Lower lobe of right lung (tissue), 2 donors: ENCODE measurements around the gene MED12. TPM values are rescaled to one million over a fixed set of nuclear protein-coding genes. Genes with fewer than 3 reads are reported as not detected.

Source experiments
- ATAC-seq, 2 donors: fragments of 200-7000 bp; cut with Tn5 transposase; one replicate each; pipeline ENCODE4 v1.9.1; 2020 to 2022; ENCODE audit warnings: mild to moderate bottlenecking in 2 of 2, moderate library complexity in 2 of 2
- DNase-seq: peaks from one replicate; pipeline ENCODE4 v3.0.0-alpha.2; 2020
- H3K27ac ChIP-seq: fragments of 200-600 bp; one replicate; pipeline ENCODE4 v1.8.0; 2022
- H3K27me3 ChIP-seq: fragments of 200-600 bp; one replicate; pipeline ENCODE4 v1.8.0; 2022; ENCODE audit warnings: low read depth
- H3K36me3 ChIP-seq: fragments of 200-600 bp; one replicate; pipeline ENCODE4 v1.8.0; 2022; ENCODE audit warnings: mild to moderate bottlenecking
- H3K4me1 ChIP-seq: fragments of 200-600 bp; one replicate; pipeline ENCODE4 v1.8.0; 2022
- H3K4me3 ChIP-seq: fragments of 200-600 bp; one replicate; pipeline ENCODE4 v1.8.0; 2022; ENCODE audit warnings: mild to moderate bottlenecking
- H3K9me3 ChIP-seq: fragments of 200-600 bp; one replicate; pipeline ENCODE4 v1.8.0; 2022
- intact Hi-C: fragments of 100-400 bp; cut with DNase I; formaldehyde crosslinking; loops from one replicate; pipeline ENCODE4 v1.11.0; 2022
- total RNA-seq: library from RNA; stranded (reverse); fragmentation: NEBNext Ultra II Directional; extraction: Animal tissue kit (Norgen Biotek cat#: 25700); gene quantifications from one replicate; pipeline ENCODE4 v1.2.1, GENCODE V29; 2021
- TF ChIP-seq, protein P1 (sequence below): fragments of 200-600 bp; IDR thresholded peaks from one replicate; pipeline ENCODE4 v1.8.0; 2022; ENCODE audit warnings: antibody characterized with exemption, mild to moderate bottlenecking
- donor health status: DM: no; HTN: yes; CAD: no; lungs with severe emphysema.

The MED12 gene
- total RNA-seq, 1 donor from 2014 or later, result 48.4 TPM

DNA sequence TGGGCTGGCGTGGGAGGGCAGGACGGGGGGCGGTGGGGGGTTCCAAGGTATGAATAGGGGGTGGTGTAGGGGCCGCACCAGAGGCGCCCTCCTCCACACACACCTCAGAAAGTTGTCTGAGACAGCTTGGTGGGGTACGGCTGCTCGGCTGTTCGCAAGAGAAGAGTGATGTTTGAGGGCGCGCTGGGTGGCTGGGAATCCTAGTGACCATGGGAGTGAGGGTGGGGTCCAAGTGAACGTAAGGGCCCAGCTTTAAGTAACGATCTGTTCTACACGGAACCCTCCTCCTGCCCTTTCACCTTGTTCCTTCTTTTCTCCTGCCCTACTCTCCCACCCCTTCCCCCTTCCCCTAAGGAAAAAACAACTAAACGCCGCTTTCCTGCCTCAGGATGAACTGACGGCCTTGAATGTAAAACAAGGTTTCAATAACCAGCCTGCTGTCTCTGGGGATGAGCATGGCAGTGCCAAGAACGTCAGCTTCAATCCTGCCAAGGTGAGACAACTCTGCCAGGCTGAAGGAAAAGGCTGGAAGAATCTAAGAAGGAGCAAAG lies 664 bp downstream of the MED12 start:
- DNase-seq (no peak), ATAC-seq (peak; percentile 48 to 52)
- Histone ChIP-seq H3K27ac (peak overlapping the region; percentile 78), H3K4me3 (peak overlapping the region; percentile 58), H3K27me3 (no peaks in the 10 kb centered on the region), H3K4me1 (peaks cover 12% of the 10 kb centered on the region), H3K9me3 (no peaks in the 10 kb centered on the region), H3K36me3 (peaks cover 44% of the 10 kb centered on the region)
- TF ChIP-seq, protein P1, sequence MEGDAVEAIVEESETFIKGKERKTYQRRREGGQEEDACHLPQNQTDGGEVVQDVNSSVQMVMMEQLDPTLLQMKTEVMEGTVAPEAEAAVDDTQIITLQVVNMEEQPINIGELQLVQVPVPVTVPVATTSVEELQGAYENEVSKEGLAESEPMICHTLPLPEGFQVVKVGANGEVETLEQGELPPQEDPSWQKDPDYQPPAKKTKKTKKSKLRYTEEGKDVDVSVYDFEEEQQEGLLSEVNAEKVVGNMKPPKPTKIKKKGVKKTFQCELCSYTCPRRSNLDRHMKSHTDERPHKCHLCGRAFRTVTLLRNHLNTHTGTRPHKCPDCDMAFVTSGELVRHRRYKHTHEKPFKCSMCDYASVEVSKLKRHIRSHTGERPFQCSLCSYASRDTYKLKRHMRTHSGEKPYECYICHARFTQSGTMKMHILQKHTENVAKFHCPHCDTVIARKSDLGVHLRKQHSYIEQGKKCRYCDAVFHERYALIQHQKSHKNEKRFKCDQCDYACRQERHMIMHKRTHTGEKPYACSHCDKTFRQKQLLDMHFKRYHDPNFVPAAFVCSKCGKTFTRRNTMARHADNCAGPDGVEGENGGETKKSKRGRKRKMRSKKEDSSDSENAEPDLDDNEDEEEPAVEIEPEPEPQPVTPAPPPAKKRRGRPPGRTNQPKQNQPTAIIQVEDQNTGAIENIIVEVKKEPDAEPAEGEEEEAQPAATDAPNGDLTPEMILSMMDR, result no peak
- intact Hi-C loops, result no loop called here

DNA sequence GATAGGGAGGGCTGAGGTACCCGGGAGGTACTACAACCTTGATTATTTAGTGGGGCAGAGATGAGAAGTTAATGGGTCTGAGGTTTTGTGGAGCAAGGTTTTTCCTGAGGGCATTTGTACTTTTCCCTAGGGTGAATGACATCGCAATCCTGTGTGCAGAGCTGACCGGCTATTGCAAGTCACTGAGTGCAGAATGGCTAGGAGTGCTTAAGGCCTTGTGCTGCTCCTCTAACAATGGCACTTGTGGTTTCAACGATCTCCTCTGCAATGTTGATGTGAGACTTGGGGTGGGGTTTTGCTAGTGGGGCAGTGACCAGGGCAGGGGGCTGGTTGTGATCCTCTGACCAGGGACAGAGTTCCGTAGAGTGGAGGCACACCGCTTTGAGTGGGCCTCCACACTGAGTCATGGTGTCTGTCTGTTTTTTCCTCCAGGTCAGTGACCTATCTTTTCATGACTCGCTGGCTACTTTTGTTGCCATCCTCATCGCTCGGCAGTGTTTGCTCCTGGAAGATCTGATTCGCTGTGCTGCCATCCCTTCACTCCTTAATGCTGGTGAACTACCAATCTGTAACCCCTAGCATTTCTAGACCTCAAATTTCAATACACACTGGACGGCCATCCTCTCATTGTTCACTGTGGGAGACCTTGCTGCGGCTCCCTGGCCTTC lies 9.9 kb downstream of the MED12 start:
- intact Hi-C loops, result no loop called here
- H3K4me3 ChIP-seq, result no peak overlapping the region
- no peaks in the 10 kb centered on the region for H3K27me3 ChIP-seq
- DNase-seq, result no peak
- no peaks in the 10 kb centered on the region for H3K9me3 ChIP-seq
- TF ChIP-seq, protein P1, result no peak
- H3K36me3 ChIP-seq, result peaks cover 90% of the 10 kb centered on the region
- H3K27ac ChIP-seq, result no peak overlapping the region
- no peaks in the 10 kb centered on the region for H3K4me1 ChIP-seq
- no peak for ATAC-seq

DNA sequence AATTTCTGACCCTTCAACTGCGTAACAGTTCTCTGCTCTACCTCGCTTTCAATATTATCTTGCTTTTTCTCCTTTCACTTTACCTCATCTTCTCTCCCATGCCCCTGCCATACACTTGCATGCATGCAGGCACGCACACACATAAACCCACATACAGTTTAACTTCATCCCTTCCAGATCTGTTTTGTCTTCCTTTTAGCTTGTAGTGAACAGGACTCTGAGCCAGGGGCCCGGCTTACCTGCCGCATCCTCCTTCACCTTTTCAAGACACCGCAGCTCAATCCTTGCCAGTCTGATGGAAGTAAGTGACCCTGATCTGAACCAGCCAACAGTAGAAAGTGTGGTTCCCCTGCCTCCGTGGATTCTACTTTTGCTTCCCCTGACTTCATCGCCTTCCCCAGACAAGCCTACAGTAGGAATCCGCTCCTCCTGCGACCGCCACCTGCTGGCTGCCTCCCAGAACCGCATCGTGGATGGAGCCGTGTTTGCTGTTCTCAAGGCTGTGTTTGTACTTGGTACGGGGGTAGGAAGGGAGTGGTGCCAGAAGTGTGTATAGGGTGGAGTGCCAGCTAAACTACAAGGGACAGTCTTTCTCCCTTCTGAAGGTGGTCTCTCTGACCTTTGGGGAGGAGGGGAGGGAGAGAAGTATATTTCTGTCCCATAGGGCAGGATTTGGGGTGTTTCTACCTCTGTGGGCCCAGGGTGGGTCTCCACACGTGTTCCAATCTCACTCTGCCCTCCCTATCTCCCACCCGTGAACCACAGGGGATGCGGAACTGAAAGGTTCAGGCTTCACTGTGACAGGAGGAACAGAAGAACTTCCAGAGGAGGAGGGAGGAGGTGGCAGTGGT lies 10.7 kb downstream of the MED12 start:
- Histone ChIP-seq H3K4me3 (no peak overlapping the region), H3K27me3 (no peaks in the 10 kb centered on the region), H3K27ac (no peak overlapping the region), H3K36me3 (peaks cover 86% of the 10 kb centered on the region), H3K4me1 (no peaks in the 10 kb centered on the region), H3K9me3 (no peaks in the 10 kb centered on the region)
- ATAC-seq (peak; percentile 86 to 90), DNase-seq (peak; percentile 76)
- TF ChIP-seq, protein P1, result peak; percentile 66
- intact Hi-C loops, result no loop called here

DNA sequence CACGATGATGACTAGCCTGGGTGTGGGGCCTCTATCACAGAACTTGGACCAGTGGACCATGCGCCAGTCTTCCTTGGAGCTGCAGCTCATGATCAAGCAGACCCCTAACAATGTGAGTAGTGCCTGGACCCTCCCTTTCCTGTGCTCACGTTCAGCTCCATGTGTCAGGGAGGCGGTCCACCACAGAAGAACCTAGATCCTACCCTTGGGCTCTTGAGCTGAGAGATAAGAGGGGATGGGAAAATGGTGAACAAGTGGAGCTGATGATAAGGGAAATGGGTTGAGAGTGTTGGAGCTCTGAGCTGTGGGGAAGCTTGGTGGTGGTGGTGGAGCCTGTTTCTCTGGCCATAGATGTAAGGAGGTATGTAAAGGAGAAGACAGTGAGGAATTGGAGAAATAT lies 13.1 kb downstream of the MED12 start:
- H3K9me3 ChIP-seq, result no peaks in the 10 kb centered on the region
- intact Hi-C loops, result no loop called here
- TF ChIP-seq, protein P1, result no peak
- no peaks in the 10 kb centered on the region for H3K27me3 ChIP-seq
- no peaks in the 10 kb centered on the region for H3K4me1 ChIP-seq
- H3K4me3 ChIP-seq, result no peak overlapping the region
- ATAC-seq (no peak), DNase-seq (no peak)
- no peak overlapping the region for H3K27ac ChIP-seq
- H3K36me3 ChIP-seq, result peaks cover 88% of the 10 kb centered on the region

DNA sequence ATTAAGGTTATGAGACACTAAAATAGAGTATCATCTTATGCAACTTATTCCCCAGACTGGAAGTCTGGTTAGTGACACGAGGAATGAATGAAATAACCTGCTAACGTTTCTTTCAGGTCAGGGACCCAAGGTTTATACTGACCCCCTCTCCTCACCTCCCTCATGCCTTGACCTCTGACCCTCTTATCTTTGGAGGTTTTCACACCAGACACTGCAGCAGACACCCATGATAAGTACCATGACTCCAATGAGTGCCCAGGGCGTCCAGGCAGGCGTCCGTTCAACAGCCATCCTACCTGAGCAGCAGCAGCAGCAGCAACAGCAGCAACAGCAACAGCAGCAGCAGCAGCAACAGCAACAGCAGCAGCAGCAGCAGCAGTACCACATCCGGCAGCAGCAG lies 22.0 kb downstream of the MED12 start:
- no peak for ATAC-seq
- no peak for DNase-seq
- intact Hi-C loops, result no loop called here
- H3K27ac ChIP-seq, result no peak overlapping the region
- H3K27me3 ChIP-seq, result no peaks in the 10 kb centered on the region
- no peak overlapping the region for H3K4me3 ChIP-seq
- no peaks in the 10 kb centered on the region for H3K9me3 ChIP-seq
- TF ChIP-seq, protein P1, result no peak
- peaks cover 61% of the 10 kb centered on the region for H3K36me3 ChIP-seq
- no peaks in the 10 kb centered on the region for H3K4me1 ChIP-seq
